ENCODE results near the gene DUS1L.

Gene DUS1L

GRCh38 chr17:82065638-82066303 lies at the start of gene DUS1L:
Gene DUS1L (minus strand): TSS chr17:82065804. CDS start chr17:82065059, 745 bp downstream.
- DNase-seq = no peak

DNA sequence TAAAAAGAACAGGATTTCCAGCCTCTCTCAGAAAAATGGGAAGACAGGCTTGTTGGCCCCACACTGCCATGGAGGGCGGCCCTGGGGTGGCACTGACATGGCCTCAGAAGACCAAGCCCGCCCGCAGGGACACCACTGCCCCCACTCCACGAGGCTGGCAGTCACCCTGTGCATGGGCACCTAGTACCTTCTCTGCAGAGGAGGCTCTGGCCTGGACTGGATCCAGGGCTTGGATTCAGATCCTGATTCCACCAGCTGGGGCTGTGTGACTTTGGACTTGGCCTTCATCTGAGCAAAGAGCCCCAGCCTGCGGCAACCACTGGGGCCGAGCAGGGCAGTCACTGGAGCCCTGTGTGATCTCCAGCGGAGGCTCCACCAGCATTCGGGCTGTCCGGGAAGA lies 49.3 kb upstream of the DUS1L start:
- no peak for DNase-seq

- no peak for DNase-seq
Measured at GRCh38 chr17:82114447-82114846, 48.8 kb upstream of the DUS1L start.

DNA sequence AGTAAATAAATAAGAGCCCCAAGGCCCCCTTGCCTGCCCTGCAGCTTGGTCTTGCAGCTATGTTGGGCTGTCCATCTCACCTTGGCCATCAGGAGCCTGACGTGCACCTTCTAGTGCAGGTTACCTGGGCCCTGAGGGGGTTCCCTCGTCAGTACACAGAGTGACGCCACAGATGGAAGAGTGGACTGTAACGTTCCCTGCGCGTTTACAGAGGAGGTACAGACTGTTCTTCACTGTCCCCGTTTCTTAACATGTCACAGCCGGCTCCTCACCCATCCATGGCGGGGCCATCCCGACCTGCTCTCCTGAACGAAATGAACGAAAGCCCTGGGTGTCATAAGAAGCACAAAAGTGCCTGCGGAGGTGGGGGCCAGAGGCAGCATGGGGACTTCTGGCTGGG lies 48.3 kb upstream of the DUS1L start:
- no peak for DNase-seq

- DNase-seq = no peak
Measured at GRCh38 chr17:82113422-82113821, 47.8 kb upstream of the DUS1L start.

- DNase-seq = no peak
Measured at GRCh38 chr17:82112914-82113311, 47.3 kb upstream of the DUS1L start.

DNA sequence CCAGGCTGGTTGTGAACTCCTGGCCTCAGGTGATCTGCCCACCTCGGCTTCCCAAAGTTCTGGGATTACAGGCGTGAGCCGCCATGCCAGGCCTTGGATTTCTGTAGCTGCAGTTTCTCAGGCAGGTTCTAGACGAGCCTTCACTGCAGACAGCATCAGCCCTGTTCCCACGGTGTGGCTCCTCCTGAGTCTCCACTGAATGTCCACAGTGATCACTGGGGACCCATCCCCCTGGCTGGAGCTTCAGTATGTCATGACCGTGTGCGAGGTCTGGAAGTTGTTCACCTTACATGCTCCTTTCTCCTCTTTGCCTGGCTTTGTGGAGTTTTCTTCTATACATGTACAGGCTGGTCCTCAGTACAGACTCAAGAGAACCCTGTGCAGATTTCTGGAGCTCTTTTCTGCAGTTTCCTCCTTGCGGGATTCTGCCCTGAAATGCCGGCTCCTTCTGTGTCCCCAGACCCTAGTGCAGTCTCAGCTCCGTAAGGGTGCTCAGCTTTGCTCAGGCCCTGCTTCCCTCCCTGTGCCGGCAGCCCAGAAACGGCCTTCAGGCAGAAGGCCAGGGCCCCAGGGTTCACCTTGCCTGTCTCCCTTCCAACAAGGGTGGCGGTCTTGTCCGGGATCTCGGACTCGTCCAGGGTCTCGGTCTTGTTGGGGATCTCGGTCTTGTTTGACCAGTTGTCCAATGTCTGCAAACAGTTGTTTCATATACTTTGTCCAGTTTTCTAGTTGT lies 46.7 kb upstream of the DUS1L start:
- DNase-seq = no peak

DNA sequence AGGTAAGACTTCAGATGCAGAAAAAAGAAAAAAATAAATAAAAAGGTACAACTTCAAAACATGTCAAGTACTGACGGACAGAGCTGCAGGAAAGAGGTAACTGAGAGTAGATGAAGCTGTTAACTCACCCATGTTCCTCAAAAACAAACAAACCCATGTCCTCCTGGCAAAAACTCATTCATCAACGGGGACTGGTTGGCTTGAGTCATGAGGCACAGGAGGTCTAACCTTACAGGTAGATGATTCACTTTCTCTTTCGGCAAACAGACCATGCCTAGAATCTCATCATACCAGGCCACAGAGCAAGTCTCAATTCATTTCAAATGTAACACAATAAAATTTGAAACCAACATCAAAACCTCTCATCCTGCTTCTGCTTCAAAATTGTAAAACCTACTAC lies 44.7 kb upstream of the DUS1L start:
- no peak for DNase-seq

DNA sequence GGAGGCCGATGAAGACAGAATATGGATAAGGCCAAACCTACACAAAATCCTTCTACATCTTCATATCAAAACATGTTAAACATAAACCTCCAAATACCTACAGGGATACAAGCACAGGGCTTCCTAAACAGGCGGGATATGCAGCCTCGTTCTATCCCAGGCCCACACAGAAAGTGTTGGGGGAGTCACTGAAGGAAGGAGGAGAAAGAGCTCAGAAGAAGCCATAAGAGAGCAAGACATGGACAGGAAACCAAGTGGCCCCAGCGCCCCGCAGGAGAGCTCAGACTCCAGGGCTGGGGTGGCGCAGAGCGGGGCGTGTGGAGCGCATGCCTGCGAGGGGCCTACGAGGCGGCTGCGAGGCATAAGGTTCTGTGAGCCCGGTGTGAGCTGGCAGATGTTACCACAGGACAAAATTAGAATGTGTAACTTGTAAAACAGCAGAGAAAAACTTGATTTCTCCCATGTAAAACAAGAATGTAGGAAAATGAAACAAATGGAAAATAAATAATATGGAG lies 43.4 kb upstream of the DUS1L start:
- DNase-seq = no peak

GRCh38 chr17:82108496-82108945 lies 42.9 kb upstream of the DUS1L start:
- no peak for DNase-seq

DNA sequence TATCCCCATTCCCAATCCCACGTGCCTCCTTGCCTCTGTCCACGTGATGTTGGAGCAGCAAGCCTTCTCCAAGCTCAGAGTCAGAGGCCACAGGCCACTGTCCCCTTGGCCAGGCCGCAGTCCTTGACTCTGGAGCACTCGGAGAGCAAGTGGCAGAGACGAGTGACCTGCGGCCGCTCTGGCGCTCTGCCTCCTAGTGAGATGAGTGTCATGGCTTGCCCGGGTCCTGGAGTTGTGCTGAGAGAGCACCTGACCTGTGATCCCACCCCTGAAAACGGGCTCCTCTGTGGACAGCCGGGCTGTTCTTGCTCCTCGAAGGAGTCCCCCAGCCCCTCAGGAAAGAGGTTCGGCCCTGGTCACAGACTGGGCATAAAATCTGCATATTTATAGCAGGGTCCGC lies 42.4 kb upstream of the DUS1L start:
- no peak for DNase-seq

- DNase-seq = no peak
Measured at GRCh38 chr17:82107341-82107860, 41.8 kb upstream of the DUS1L start.

DNA sequence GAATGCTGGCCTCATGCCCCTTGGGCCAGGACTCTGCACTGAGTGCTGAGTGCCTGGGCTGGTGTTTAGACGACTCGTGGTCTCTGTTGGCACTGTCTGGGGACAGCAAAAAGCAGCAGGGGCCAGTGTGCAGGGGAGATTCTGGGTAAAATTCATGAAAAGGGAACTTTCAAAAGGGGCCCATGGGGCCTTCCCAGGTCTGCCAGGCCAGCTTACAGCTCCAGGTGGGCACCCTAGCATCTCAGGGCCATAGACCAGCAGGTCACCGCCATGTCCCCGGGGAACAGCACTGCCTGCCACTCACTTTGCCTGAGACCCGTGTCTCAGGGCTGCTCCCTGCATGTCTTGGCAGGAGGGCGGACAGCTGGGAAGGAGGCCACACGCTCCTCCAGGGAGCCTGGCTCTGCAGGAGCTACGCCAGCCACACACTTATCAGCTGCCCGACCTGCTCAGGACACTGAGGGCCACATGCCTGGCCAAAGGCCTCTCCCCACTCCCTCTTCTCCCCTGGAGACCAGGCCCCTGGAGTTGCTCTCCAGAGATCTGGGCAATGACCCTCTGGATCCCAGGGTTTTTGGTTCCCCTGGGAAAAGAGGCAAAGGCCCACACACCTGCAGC lies 41.2 kb upstream of the DUS1L start:
- no peak for DNase-seq

DNA sequence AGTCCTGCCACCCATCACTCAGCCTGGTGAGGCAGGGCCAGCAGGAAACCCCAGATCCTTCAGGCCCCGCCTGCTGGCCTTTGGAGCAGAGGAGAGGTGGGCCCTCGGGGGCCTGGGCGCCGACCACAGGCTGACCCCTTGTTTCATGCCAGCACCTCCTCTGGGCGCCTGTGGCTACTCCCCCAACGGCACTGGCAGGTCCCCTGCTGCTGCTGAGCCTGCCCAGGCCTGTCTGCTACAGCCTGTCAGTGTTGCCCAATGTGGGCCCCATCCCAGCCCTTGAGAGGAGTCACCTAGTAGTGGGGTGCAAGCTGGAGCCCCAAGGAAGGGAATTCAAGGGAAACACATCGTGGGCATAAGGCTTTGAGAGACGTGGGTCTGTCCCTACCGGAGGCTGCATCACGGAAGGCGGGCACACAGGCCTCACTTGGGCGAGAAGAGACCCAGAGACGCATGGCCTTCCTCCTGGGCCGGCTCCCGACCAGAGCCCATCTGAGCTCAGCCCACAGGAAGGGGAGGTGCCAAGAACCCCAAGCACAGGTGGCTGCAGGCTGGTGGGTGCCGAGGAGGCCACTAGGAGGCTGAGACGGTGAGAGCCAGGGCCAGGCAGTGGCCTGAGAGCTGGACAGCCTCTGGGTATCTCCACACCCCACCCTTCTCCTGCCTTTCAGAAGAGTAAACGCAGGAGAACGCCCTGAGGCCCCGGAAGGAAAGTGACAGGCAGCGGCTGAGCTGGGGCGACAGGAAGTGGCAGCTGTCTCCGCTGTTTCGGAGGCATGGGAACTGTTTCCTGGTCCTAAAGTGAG lies 40.5 kb upstream of the DUS1L start:
- no peak for DNase-seq

DNA sequence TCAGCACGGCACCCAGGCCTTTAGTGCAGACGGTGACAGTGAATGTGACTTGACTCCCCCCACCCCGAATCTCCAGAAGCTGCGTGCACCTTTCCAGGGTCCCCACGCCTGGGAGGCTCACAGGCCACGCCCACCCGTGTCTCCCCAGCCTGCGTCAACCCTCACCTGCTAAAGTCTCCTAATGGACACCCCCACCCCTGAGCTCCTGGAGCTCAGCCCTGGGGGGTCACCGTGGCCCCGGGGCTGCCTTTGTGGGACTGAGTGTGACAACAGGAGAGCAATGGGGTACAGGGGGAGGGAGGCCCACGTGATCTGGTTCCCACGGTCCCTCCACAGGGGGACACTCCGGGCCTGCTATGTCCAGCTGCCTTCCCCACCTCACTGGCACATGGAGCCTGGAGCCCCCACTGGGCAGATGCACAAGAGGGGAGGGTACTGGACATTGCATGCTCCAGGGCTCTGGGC lies 39.8 kb upstream of the DUS1L start:
- DNase-seq = no peak

DNA sequence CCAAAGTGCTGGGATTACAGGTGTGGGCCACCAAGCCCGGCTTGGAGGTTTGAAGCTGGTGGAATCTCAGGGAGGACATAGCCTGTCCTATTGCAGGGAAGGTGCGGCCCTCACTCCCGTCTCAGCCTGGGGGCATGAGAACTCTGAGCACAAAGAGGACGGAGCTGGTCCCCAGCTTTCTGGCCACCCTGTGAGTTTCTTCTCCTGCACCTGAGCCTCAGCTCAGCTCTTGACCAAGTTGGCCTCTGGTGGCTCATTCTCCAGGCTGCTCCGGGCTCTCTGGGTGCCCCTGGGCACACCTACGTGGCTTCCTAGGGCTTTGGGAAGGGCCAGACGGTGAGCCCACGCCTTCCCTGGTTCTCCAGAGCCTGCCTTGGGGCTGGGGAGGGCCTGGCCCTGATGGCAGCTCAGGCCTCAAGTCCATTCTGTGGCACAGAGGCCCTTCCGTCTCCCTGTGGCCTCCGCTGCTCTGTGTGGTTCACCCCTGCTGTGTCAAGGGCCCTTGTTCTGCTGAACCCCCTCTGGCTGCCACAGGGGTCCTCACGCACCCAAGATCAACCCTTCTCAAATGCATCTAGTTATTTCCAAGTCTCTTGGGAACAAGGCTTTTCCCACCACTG lies 39.3 kb upstream of the DUS1L start:
- no peak for DNase-seq

DNA sequence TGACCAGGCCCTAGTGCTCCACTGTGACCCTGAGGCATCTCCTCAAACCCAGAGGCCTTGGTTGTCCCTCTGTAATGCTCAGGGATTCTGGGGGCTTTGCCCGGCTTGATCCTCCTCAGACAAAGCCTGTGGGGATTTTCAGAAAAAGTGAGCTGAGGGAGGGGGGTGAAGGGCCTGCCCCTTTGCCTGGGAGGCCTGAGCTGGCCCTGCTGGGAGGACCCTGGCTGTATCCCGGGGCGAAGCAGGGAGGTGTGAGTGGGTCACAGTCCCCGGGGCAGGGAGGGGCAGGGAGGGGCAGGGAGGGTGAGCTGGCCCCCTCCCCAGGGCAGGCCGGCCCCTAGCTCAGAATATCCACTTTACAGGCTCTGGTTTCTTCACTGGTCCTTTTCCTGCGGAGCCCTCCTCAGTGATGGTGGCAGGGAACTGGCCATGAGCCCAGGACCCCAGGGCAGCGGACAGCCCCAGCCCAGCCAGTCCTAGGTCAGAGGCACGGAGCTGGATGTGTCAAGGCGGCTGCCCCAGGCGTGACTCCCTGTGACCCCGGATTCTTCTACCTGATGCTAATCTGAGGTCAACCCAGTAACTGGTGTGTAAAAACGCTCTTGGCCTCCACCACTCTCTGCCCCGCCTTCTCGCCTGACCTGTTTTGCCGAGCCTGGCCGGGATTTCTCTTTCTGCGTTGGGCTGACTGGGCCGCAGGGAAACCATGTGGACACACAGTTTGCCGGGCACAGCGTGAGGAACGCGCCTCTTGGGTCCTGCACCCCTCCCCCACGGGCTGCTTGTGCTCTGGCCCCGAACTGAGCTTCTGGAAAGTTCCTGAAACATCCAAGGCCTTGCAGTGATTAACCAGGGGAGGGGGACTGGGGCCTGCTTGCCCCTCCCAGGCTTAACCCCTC lies 38.2 kb upstream of the DUS1L start:
- no peak for DNase-seq

DNA sequence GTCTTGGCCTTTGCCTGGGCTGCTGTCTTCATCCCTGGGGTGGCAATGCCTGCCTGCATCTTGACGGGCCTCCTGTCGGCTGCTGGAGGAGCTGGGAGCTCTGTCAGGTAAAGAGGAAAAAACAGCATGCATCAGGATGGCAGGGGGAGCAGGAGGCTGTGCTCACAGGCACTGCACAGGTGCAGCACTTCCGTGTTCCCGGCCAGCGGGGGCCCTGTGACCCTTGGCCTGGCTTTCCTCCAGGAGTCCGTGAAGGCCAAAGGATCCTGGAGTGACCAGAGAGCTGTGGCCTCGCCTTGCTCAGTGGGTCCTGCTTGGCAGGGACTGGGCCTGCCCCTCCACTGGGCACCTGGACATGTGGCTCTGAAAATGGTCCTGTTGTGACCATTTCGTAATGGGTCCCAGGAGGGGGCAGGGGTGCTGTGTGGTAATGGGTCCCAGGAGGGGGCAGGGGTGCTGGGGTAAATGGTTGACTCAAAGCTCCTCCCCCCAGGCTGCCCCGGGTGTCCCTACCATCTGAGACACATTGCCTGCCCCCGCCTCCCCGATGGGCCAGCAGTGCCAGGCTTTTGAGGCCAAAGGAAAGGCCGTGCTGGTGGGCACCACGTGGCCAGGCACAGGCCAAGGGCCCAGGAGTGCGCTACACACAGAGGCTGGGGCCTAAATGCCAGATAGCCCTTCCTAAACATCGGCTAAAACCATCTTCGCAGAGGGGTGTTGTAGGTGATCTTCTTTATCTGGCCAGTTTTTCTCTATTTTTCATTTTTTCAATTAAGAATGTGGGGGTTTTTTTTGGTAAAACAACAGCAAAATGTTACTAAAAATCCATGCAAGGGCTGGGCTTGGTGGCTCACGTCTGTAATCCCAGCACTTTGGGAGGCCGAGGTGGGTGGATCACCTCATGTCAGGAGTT lies 36.4 kb upstream of the DUS1L start:
- no peak for DNase-seq

GRCh38 chr17:82101301-82101715 lies 35.7 kb upstream of the DUS1L start:
- no peak for DNase-seq
